ENCODE measurements around the gene LDLRAD3. TPM values are rescaled to one million over a fixed set of nuclear protein-coding genes. Genes with fewer than 3 reads are reported as not detected.

Gene LDLRAD3
- total RNA-seq, 1 donor from 2014 or later, result 1.6 TPM

DNA sequence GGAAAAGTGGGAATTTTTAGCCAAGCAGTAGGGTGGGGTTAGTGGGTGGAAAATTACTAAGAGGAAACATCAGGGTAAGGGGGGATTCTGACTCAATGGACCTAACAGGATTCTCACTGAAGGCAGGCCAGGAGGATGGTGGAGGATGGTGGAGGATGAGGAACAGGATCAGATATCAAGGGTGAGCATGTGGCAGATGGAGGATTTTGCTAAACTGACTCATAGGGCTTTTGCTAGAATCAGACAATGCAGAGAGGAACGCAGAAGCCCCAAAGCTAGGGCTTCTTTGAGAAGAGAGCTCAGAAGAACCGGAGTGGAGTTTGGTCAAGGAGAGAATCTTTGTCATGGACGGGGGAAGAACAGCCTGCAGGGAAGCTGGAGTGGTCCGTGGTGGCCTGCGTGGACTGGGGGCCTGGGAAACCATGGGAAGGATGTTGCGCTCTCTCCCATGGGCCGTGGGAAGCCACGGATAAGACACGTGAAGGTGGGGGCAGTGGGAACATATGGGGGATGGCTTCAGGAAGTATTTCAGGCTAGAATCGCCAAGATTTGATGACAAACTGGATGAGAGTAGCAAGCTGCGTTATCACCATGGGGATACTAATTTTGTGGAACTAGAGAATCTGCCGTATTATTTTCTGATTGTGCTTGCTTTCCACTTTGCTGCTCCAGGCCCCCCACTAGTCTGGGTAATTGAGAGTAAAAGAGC is 165.2 kb downstream of the LDLRAD3 start:
- DNase-seq (no peak), ATAC-seq (no peak)
- intact Hi-C loops (cut with micrococcal nuclease), result no loop called here

DNA sequence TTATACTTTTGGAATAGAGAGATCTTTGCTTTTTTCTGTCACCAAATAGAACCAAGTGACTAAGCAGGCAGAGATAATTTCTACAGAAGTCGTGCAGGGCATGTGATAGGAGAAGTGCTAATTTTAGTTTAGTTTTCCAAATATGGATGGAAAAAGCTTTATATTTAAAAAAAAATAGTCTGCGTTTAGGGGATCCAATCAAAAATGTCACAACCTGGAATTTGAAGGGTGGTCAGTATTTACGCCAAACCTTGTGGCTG is 165.7 kb downstream of the LDLRAD3 start:
- intact Hi-C loops (cut with micrococcal nuclease), result no loop called here
- no peak for ATAC-seq

DNA sequence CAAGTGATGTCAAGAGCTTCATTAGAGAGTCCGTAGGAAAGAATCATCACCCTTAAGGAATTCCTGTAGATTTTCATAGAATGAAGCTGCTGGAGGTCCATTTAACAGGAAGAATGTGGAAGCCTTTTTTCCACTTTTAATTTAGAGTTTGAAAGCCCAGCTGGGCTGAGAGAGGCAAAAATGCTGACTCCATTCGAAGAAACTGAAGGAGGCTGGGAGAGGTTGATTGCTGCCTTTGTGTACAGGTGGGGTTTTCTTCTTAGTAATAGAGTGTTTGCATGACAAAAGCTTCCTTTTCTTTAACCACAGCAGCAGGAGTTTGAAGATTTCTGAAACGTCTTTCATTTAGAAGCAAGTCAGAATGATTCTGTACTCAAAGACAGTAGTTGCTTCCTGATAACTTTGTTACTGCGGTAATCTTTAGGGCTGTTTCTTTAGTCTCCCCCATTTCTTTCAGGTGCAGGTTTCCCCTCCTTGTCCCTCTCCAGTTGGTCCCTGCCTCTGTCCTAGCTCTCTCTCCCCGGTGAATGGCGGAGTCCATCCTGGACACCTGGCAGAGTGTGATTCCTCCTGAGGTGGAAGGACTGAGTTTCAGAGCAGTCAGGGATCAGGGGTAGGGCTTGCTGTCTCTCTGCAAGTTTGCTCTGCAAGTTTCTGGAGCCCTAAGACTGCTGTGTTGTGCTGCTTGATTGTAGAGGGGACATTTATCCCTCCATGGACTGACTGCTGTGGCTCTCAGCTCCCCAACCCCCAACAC is 166.2 kb downstream of the LDLRAD3 start:
- ATAC-seq (no peak), DNase-seq (no peak)
- intact Hi-C loops (cut with micrococcal nuclease), result no loop called here

More for the DNA sequence above, 165.7 kb downstream of the LDLRAD3 start:
- DNase-seq, result no peak

DNA sequence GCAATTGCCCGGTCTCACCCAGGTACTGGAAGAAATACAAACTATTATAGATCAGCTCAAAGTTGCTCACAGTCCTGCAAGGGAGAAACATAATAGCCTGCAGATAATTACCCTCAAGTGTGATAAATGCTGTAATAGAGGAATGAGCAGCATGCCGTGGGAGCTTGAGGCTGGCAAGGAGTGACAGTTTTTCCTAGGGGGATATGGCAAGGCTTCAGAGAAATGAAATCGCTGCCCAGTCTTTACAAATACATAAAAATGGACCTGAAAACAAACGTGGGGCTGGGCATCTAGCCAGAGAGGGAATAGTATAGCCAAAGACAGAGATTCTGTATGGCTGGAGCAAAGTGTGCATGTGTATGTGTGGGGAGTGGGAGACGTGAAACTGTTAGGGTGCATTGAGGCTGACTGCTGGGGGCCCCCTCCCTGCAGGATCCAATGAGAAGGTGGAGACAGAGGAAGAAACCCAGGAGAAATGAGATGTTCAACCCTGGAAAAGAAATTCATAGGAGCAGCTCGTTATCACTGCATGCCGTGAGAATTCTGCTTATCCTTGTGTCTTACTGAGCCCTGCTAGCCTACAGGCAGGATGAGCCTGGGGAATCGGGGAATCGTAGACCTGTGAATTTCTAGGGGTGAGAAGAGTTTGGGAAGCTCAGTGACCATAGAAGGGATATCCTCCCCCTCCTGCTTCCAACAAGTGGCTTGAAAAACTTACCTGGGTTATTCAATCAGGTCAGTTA is 167.0 kb downstream of the LDLRAD3 start:
- no peak for ATAC-seq
- intact Hi-C loops (cut with micrococcal nuclease), result no loop called here

DNA sequence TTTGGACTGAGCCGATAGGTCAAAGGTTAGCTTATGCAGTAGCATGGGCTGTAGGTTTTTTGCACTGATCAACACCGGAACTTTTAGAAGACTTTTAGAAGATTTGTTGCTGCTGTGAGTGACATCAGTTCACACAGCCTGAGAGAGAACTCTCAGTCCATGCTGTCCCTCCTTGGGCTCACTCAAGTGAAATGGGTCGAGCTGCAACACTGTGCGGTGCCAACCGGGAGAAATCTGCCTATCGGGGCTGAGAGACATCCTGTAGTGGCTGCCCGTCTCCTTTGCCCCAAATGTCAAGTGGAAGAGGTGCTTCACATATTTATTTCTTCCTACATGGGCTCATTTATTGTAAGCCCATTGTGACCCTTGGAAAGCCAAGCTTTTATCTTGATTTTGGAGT is 170.2 kb downstream of the LDLRAD3 start:
- DNase-seq (no peak), ATAC-seq (no peak)
- intact Hi-C loops (cut with micrococcal nuclease), result no loop called here

More for the DNA sequence above, 167.0 kb downstream of the LDLRAD3 start:
- no peak for DNase-seq

DNA sequence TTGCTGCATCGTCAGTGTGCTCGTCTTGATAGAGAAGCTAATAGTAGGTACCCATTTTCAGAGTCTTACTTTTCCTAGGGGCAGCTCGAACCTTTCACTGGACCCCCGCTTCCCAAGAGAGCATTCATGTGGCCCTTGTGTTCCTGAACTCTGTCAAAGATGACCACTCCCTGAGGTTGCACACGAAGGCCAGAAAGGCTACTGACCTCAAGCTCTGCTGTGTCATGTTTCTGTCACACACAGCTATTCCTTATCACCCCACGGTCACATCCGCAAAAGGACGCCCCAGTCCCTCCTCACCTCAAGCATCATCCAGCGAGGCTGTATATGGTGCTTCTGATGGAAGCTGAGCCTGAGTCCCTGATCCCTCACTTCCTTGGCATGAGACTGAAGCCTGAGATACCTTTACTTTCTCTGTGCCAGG is 171.5 kb downstream of the LDLRAD3 start:
- ATAC-seq, result no peak

DNA sequence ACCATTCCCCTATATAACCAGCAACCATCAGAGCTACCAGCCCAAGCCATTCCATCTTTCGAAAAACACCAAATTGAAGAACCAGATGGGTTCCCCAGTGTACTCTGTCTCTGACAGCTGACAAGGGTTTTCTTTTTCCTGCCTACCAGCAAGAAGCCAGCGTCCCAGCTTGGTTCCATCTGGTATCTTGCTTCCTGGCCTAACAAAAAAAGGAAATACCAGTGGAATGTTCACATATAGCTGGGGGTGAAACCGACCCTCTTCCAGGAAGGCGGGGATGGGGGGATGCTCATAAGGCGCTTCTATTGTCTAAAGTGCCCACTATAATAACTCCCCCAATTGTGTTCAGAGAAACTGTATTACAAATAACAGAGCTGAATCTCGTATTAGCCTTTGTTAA is 172.3 kb downstream of the LDLRAD3 start:
- DNase-seq (no peak), ATAC-seq (no peak)
- intact Hi-C loops (cut with micrococcal nuclease), result no loop called here

More for the DNA sequence above, 171.5 kb downstream of the LDLRAD3 start:
- intact Hi-C loops (cut with micrococcal nuclease), result no loop called here
- no peak for DNase-seq

DNA sequence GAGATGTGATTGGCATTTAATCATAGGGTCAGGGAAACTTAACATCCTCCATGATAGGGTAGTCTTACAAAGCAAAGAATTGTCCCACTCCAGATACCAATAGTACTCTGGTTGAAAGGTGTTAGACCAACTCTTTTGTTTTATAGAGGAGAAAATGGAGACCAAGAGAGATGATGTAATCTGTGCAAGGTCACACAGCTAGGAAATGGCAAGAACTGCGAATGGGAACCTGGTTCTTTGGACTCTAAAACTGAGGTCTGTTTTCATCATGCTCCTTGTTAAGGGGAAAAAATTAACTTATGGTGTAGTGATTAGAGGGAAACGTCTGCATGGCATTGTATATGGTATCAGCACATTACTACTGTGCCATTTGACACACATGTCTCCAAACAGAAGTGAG is 174.2 kb downstream of the LDLRAD3 start:
- DNase-seq (no peak), ATAC-seq (no peak)
- intact Hi-C loops (cut with micrococcal nuclease), result no loop called here

DNA sequence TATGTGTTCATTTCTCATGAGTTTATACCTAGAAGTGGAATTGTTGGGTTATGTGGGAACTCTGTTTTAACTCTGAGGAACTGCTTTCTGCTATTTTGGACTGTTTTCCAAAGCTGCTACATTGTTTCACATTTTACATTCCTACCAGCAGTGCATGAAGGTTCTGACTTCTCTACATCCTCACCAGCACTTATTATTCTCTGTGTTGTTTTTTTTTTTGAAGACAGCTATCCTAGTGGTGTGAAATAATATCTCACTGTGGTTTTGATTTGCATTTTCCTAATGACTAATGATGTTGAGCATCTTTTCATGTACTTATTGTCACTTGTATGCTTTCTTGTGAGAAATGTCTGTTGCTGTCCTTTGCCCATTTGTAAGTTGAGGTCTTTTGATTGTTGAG is 175.4 kb downstream of the LDLRAD3 start:
- intact Hi-C loops (cut with micrococcal nuclease), result no loop called here

DNA sequence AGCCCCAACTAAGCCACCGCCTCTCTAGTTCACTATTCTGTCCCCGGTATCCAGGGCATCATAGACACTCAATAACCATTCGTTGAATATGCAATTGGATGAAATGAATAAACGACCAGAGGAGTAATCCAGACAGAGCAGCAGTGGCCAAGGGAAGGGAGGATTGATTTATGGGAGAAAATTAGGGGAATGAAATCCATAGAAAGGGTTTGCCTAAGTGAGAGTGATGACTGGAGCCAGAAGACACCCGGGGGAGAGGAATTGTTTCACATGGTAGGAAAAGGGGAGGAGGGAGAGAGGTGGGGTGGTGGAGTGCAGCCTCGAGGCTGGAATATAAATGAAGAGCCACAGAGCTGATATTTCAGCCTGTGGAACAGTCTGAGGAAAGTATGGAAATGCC is 177.2 kb downstream of the LDLRAD3 start:
- DNase-seq (no peak), ATAC-seq (no peak)
- intact Hi-C loops (cut with micrococcal nuclease), result no loop called here

More for the DNA sequence above, 175.4 kb downstream of the LDLRAD3 start:
- ATAC-seq (no peak), DNase-seq (no peak)

DNA sequence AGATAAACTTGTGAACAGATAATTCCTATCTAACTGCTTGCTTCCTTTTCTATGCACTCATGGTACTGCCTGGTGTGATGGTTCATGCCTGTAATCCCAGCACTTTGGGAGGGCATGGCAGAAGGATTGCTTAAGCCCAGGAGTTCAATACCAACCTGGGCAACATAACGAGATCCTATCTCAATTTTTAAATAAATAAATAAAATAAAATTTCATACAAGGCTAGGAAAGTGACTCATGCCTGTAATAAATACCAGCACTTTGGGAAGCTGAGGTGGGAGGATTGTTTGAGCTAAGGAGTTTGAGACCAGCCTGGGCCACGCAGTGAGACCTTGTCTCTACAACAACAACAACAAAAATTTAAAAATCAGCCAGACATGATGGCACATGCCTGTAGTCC is 178.8 kb downstream of the LDLRAD3 start:
- ATAC-seq (no peak), DNase-seq (no peak)
- intact Hi-C loops (cut with micrococcal nuclease), result no loop called here

DNA sequence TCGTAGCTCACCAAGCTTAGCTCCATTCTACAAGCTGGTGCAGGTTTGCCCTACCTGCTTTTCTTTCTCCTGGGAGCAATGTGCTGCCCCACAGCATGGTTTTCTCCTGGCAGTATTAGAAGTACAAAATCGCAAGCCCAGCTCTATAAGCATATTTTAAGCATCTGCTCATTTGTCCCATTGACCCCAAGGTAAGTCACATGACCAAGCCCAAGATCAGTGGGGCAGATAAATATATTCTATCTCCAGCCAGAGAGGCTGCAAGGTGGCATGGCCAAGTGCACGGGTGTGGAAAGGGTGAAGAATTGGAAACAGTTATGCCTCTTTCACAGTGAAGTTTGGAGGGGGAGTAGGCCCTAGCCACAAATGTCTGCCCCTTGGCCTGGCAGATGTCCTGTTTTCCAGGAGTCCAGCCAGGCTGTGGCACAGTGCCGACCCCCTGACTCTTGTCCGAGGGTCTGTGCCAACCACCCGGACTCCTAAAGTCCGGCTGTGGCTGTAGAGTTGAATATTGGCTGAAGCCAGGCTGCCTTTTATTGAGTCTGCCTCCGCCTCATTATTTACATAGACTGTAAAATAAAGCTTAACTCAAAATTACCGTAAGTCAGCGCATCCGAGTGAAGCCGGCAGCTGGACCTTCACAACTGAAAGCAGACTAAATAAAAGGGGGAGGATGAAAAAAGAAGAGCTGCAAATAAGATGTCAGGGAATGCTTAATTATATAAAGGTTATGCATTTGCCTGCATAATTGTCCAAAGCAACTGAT is 179.7 kb downstream of the LDLRAD3 start:
- intact Hi-C loops (cut with micrococcal nuclease), result no loop called here
- no peak for DNase-seq
- ATAC-seq, result no peak

DNA sequence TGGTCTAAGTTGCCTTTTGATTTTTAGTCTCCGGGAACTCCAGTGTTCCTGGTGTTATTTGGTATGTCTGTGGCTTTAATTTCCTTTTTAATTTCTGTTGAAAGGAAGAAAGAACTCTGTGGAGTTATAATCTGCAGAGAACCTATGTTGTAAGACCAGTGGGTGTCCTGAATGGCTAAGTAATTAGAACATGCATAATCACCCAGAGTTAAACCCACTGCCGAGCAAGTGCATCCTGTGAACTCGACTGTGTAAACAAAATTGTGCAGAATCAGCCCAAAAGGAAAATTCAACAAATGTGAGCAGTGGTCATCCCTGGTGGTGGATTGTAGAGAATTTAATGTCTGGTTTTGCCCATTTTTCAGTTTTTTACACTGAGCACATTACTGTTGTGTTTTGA is 182.8 kb downstream of the LDLRAD3 start:
- intact Hi-C loops (cut with micrococcal nuclease), result no loop called here
- ATAC-seq, result no peak
- DNase-seq, result no peak

DNA sequence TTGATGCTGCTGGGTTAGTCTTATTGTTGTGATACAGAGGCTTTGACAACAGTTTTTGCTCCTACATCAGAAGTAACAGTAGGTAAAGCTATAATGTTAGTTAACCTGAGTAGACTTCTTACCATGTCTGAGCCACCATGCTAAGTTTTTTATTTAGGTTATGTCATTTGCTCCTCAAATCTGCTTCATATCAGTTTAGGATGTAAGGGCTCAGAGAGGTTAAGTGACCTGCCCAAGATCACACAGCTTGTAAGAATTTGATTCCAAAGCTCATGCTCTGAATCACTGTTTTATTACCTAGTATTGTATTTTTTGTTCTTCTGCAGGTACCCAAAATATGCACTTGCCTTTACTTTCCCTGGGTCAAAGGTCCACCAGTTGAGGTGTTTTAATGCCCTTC is 183.7 kb downstream of the LDLRAD3 start:
- ATAC-seq, result no peak
- DNase-seq, result no peak
- intact Hi-C loops (cut with micrococcal nuclease), result no loop called here

DNA sequence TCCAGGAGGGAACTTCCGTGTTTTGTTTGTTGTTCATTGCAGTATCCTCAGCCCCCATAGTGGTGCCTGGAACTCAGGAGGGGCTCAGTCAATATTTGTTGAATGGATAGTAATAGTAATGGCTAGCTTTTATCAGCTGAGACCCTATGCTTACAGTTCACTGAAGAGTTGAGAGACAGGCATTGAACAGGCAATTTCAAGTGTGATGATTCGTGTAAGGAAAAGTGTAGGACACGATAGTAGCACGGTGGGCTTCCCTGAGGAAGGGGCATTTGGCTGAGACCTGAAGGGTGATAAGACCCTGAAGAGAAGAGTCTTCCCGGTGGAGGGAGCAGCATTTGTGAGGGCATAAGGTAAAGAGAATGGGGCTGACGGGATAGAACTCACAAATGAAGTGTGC is 186.1 kb downstream of the LDLRAD3 start:
- DNase-seq (no peak), ATAC-seq (no peak)
- intact Hi-C loops (cut with micrococcal nuclease), result loop anchor here (10.0 kb wide), 1 partner anchor 515 kb away; the partner anchor contains the start of gene FJX1

DNA sequence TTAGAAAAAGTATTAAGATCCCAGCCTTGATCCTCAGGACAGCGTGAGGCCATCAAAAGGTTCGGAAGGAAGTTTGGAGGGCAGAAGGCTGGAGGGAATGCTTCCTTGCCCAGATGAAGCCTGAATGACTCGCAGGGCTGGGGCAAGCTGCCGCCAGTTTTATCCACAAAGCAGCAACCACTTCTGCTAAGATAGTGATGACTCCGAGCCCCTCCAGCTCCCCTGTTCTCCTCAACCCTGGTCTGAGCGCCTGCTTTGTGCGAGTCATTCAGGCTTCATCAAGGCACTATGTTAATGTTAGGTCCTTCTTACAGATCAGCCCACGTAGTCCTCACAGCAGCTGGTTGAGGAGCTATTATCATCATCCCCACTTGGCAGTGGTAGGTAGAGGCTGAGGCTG is 186.5 kb downstream of the LDLRAD3 start:
- ATAC-seq (no peak), DNase-seq (no peak)
- intact Hi-C loops (cut with micrococcal nuclease), result loop anchor here (10.0 kb wide), 1 partner anchor 516 kb away; the partner anchor contains the start of gene FJX1

DNA sequence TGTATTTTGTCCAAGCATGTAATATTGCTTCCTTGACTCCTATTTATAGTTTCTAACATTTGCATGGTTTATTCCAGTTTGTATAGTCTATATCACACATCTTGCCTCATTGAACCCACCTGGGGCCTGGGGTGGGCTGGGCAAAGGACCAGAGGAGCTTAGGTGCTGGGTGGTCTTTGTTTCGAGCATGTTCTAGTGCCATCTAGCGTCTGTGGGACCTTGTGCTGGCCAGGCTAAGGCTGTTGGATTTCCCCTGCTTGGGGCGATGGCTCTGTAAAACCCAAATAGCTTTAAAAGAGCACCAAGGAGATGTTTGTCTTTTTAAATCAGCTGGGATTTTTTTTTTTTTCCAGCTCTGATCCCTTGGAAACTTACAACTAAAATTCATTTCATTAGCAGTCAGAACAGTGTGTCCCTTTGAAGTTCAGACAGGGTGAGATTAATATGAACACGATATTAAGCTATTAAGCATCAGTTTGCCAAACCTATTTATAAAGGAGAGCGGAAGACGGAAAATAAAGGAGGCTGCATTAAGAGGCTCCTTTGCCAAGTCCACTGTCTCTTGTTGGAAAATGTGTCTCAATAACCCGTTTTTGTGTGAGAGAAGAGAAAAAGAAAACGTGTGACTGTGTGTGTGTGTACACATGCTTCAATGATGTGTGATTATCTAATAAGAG is 188.0 kb downstream of the LDLRAD3 start:
- ATAC-seq, result peak; percentile 85
- DNase-seq, result peak; percentile 44
- intact Hi-C loops (cut with micrococcal nuclease), result loop anchor here (10.0 kb wide), 1 partner anchor 517 kb away; the partner anchor contains the start of gene FJX1

DNA sequence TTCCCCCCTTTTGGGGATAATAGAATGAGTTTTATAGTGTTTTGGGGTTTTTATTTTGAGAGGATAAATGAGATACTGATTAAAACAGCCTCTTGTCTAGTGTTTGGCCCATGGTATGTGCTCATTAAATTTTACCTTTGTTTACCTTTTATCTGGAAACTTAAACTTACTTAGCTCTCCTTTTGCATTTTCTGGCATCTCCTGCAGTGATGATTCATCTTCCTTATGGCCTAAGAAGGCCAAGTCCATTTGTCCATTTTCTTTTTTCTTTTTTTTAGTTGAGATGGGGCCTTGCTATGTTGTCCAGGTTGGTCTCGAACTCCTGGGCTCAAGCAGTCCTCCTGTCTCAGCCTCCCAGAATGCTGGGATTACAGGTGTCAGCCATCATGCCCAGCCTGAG is 189.1 kb downstream of the LDLRAD3 start:
- intact Hi-C loops (cut with micrococcal nuclease), result loop anchor here (10.0 kb wide), 1 partner anchor 518 kb away; the partner anchor contains the start of gene FJX1
- ATAC-seq (no peak), DNase-seq (no peak)

DNA sequence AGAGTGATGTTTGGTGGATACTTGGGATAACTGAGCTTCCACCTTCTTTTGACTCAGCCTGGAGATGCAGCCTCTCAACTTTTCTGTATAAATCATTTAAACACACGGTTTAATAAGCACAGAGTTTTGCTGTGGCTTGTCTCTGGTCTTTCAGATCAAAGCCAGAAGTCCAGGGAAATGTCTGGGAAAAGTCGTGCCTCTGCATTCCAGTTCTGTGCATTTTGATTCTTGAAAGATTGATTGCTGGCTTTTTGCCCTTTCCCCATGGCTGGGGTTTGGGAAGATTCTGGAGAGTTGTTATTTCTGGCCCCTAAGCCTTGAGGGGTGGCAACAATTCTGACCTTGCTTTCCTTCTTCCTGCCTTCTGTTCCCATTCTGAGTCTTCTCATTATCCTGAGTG is 191.2 kb downstream of the LDLRAD3 start:
- ATAC-seq, result no peak
- DNase-seq, result no peak
- intact Hi-C loops (cut with micrococcal nuclease), result loop anchor here (10.0 kb wide), 1 partner anchor 520 kb away; the partner anchor contains the start of gene FJX1
